Endothelial cell of umbilical vein (primary cell): ENCODE data around the gene ZNF341. TPM values are rescaled to one million over a fixed set of nuclear protein-coding genes. Genes with fewer than 3 reads are reported as not detected.

ENCODE experiments used
- BruUV-seq: library from RNA; stranded (reverse); fragments of 400-500 nt; replicated peaks from 2 replicates; lab custom pipeline; 2021; lab: Mats Ljungman, UMichigan
- CTCF ChIA-PET: fragments of 300-600, 350-600 bp; sonication (Branson Sonifier 250); formaldehyde crosslinking; loops from one replicate; lab custom pipeline; 2021; ENCODE audit warnings: antibody characterized with exemption, inconsistent platforms; lab: Charles Lee
- POLR2A ChIA-PET: fragments of 300-600, 350-600 bp; sonication (Branson Sonifier 250); formaldehyde crosslinking; loops from one replicate; lab custom pipeline; 2021; ENCODE audit warnings: antibody characterized with exemption, inconsistent platforms; lab: Charles Lee
- DNase-seq: peaks from one replicate; pipeline ENCODE4 v3.0.0-alpha.2; 2011; ENCODE audit warnings: low read depth, low spot score
- FAIRE-seq: peaks from 2 replicates; lab custom pipeline; 2011; peaks lifted over from hg19 to GRCh38; lab: Jason Lieb, UNC
- H2AFZ ChIP-seq: 2 replicates; pipeline ENCODE4 v1.6.0; 2012; ENCODE audit warnings: low read depth, low read length, control low read depth, inconsistent platforms
- H3K27ac ChIP-seq: 2 replicates; pipeline ENCODE4 v1.5.1; 2011; ENCODE audit warnings: low read depth, mild to moderate bottlenecking, control low read depth, low read length, moderate library complexity; ENCODE audit not compliant: insufficient read depth
- H3K27me3 ChIP-seq, 2 experiments: 2 replicates each; pipeline versions ENCODE4 v1.6.0 to v1.6.1; 2011; ENCODE audit warnings: low read length in 2 of 2, mixed read lengths in 1 of 2; ENCODE audit not compliant: control insufficient read depth in 2 of 2, insufficient read depth in 2 of 2
- H3K36me3 ChIP-seq, 2 experiments: 2 replicates in 1 of 2; 3 replicates in 1 of 2; pipeline ENCODE4 v1.5.1; 2011; ENCODE audit warnings: low read length in 2 of 2, mild to moderate bottlenecking in 1 of 2, moderate library complexity in 1 of 2; ENCODE audit not compliant: control insufficient read depth in 2 of 2, insufficient read depth in 2 of 2; ENCODE audit errors: extremely low read depth in 1 of 2
- H3K4me1 ChIP-seq: 3 replicates; pipeline ENCODE4 v1.5.1; 2011; ENCODE audit warnings: mild to moderate bottlenecking, low read length; ENCODE audit not compliant: control insufficient read depth, insufficient read depth; ENCODE audit errors: extremely low read depth
- H3K4me2 ChIP-seq: 2 replicates; pipeline ENCODE4 v1.6.1; 2011; ENCODE audit warnings: low read length, control low read depth, mixed read lengths; ENCODE audit not compliant: insufficient read depth
- H3K4me3 ChIP-seq, 3 experiments: fragments of 200-600 bp in 1 of 3; sonication (generic), shearing (Covaris generic) in 1 of 3; replicated peaks in 1 of 3; 2 replicates each; pipeline ENCODE4 v1.5.1; 2011 to 2016; ENCODE audit warnings: control low read depth in 3 of 3, low read length in 3 of 3, mild to moderate bottlenecking in 2 of 3, inconsistent platforms in 1 of 3, low read depth in 1 of 3, moderate library complexity in 1 of 3; ENCODE audit not compliant: insufficient read depth in 1 of 3
- H3K79me2 ChIP-seq: 2 replicates; pipeline ENCODE4 v1.6.0; 2012; ENCODE audit warnings: low read length, inconsistent platforms; ENCODE audit not compliant: control insufficient read depth, insufficient read depth
- H3K9ac ChIP-seq: replicated peaks from 2 replicates; pipeline ENCODE3; 2011; ENCODE audit warnings: low read length, control low read depth; ENCODE audit not compliant: insufficient read depth; ENCODE audit errors: extremely low read depth
- H3K9me1 ChIP-seq: replicated peaks from 3 replicates; pipeline ENCODE4 v1.6.0; 2011; ENCODE audit warnings: mild to moderate bottlenecking, low read length; ENCODE audit not compliant: control insufficient read depth, insufficient read depth; ENCODE audit errors: extremely low read depth
- H3K9me3 ChIP-seq: replicated peaks from 2 replicates; pipeline ENCODE4 v1.5.1; 2012; ENCODE audit warnings: low read length, inconsistent platforms; ENCODE audit not compliant: control insufficient read depth, insufficient read depth
- H4K20me1 ChIP-seq: replicated peaks from 2 replicates; pipeline ENCODE3; 2011; ENCODE audit warnings: mild to moderate bottlenecking, low read length; ENCODE audit not compliant: control insufficient read depth, insufficient read depth; ENCODE audit errors: extremely low read depth
- CTCF ChIP-seq, 2 donors: IDR thresholded peaks; 1 replicate in 1 of 2; 2 replicates in 1 of 2; pipeline ENCODE4 v1.5.1; 2011; ENCODE audit warnings: low read length in 2 of 2, mild to moderate bottlenecking in 2 of 2, moderate library complexity in 2 of 2, control low read depth in 1 of 2, inconsistent platforms in 1 of 2, low read depth in 1 of 2; ENCODE audit not compliant: insufficient read depth in 1 of 2; ENCODE audit errors: extremely low read depth in 1 of 2
- EZH2 ChIP-seq: IDR thresholded peaks from 2 replicates; pipeline ENCODE4 v1.6.1; 2012; ENCODE audit warnings: borderline replicate concordance, low read depth, mild to moderate bottlenecking, moderate library complexity, low read length, inconsistent platforms; ENCODE audit not compliant: severe bottlenecking
- FOS ChIP-seq: IDR thresholded peaks from 2 replicates; pipeline ENCODE4 v1.6.1; 2011; ENCODE audit warnings: mild to moderate bottlenecking, low read length, moderate library complexity, borderline replicate concordance; ENCODE audit not compliant: insufficient read depth
- GATA2 ChIP-seq: IDR thresholded peaks from 2 replicates; pipeline ENCODE4 v1.7.0; 2011; ENCODE audit warnings: low read depth, mild to moderate bottlenecking, moderate library complexity, mixed read lengths, low read length; ENCODE audit not compliant: insufficient read length, insufficient read depth
- JUN ChIP-seq: IDR thresholded peaks from 2 replicates; pipeline ENCODE4 v1.6.1; 2011; ENCODE audit warnings: borderline replicate concordance, low read depth; ENCODE audit not compliant: insufficient read length, insufficient read depth
- MYC ChIP-seq: IDR thresholded peaks from one replicate; pipeline ENCODE4 v1.6.1; 2011; ENCODE audit warnings: mild to moderate bottlenecking, low read depth, low read length
- POLR2A ChIP-seq: IDR thresholded peaks from 2 replicates; pipeline ENCODE4 v1.6.1; 2012; ENCODE audit warnings: low read depth, mild to moderate bottlenecking, control low read depth, low read length
- POLR2AphosphoS5 ChIP-seq: IDR thresholded peaks from 2 replicates; pipeline ENCODE4 v1.6.1; 2012; ENCODE audit warnings: low read depth, mild to moderate bottlenecking, control low read depth, low read length, moderate library complexity; ENCODE audit not compliant: insufficient read depth
- dilution Hi-C: fragments of 300-500 bp; cut with MboI; formaldehyde crosslinking; loops from one replicate; pipeline ENCODE4 v1.15.0; 2019; ENCODE audit warnings: low sequenced_read_pairs; ENCODE audit not compliant: extremely low pct_ligation_motif_present
- intact Hi-C: fragments of 100-400 bp; cut with micrococcal nuclease; formaldehyde crosslinking; loops from one replicate; pipeline ENCODE4 v1.10.0; 2022
- polyA plus RNA-seq, 4 experiments: library from polyadenylated mRNA; depleted of rRNA in 3 of 4; stranded (reverse) in 3 of 4; unstranded in 1 of 4; fragments of >200 nt; gene quantifications; 2 replicates each; pipeline versions ENCODE4 v1.2.1 to v1.2.3, GENCODE V29; 2011 to 2012; ENCODE audit warnings: missing spikeins in 1 of 4
- total RNA-seq: library from RNA; stranded (reverse); gene quantifications from 2 replicates; pipeline ENCODE4 v1.2.3, GENCODE V29; 2021
- TF ChIP-seq, protein P1 (sequence below): IDR thresholded peaks from 2 replicates; pipeline ENCODE4 v1.6.1; 2011; ENCODE audit not compliant: insufficient read depth, insufficient read length

Gene ZNF341
- total and polyA plus RNA-seq, 2 donors (not counting 3 experiments of a cell fraction or from before 2014, with no cell fraction given) = 4.9 TPM

DNA sequence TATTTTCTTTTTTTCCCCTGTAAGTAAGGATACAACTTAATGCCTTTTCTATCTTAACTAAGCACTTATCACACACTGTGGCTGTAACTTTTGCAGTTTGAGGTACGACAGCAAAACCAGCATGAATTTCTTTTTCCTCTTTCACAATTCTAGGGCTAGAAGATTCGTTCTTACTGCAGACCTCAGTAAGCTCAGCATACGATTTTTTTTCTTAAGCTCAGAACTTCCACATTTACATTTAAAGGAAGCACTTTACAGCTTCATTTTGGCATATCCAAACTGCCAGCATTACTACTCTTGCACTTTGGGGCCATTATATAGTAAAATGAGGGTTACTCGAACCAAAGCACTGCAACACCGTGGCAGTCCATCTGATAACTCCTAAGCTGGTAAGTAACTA lies 78.5 kb downstream of the ZNF341 start:
- ChIA-PET CTCF (interaction anchor here (1.2 kb wide), 2 partner anchors 12 to 16 kb away, joined by 4 to 6 read pairs; no protein-coding TSS in a partner anchor), POLR2A (no interaction called here)
- Histone ChIP-seq H3K9me1 (peaks cover 2% of the 10 kb centered on the region), H3K9ac (no peak overlapping the region), H4K20me1 (peaks cover 8% of the 10 kb centered on the region), H3K27me3 (no peaks in the 10 kb centered on the region), H3K36me3 (no peaks in the 10 kb centered on the region), H2AFZ (no peak overlapping the region), H3K4me2 (no peak overlapping the region), H3K9me3 (no peaks in the 10 kb centered on the region), H3K27ac (no peak overlapping the region), H3K4me1 (peaks cover 23% of the 10 kb centered on the region), H3K4me3 (no peak overlapping the region), H3K79me2 (peaks cover 36% of the 10 kb centered on the region)
- no peak for DNase-seq
- BruUV-seq = no TSS peak
- dilution Hi-C loops = no loop called here
- FAIRE-seq = no peak
- intact Hi-C loops = no loop called here
- TF ChIP-seq CTCF (IDR thresholded peaks at IDR 0.05; ENCODE audit: extremely low read depth in 1 of 2, insufficient read depth in 1 of 2, low read depth in 1 of 2, low read length in 2 of 2) (no peak), POLR2A (no peak), MYC (no peak)

DNA sequence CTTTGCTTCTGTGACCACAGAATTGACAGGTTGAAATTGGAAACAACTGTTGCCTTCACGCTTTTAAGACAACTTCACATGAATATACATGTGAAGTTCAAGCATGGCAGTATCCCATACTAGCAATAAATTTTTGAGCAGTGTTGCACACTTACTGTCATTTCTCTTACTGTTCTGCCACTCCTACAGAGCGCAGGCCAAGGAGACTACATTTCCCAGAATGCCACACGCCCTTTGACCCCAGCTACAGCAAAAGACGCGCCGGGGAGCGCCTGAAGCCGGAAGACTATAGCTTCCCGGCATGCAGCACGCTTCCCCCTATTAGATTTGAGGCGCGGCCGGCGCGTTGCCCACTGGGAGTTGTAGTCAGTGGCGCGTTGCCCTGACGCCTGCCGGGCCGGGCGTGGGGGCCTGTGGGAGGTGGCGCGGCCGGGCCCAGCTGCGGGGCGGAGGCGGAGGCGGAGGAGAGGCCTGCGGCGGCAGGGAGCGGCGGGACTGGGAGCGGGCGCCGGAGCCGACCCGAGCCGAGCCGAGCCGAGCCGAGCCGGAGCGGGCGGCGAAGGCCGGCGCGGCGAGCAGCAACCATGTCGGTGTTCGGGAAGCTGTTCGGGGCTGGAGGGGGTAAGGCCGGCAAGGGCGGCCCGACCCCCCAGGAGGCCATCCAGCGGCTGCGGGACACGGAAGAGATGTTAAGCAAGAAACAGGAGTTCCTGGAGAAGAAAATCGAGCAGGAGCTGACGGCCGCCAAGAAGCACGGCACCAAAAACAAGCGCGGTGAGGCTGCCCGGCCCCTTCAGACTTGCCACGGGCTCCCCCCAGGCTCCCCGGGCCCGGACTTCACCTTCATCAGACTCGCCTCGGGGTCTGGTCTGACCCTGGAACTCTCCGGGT lies 79.3 kb downstream of the ZNF341 start, which contains the start of gene CHMP4B:
Gene CHMP4B (plus strand): TSS at position 464 of the 891 bp plus-strand sequence. CDS start 121 bp downstream, at position 585.
- Histone ChIP-seq H3K4me3 (peak within 1 kb of the TSS; percentile 60 to 86 (median 83)), H3K9ac (peak within 1 kb of the TSS; percentile 98), H3K4me2 (peak within 1 kb of the TSS; percentile 91), H3K27ac (peak within 1 kb of the TSS; percentile 96), H3K9me3 (no peaks in the 10 kb centered on the region), H3K27me3 (no peaks in the 10 kb centered on the region), H3K9me1 (peaks cover 2% of the 10 kb centered on the region), H3K36me3 (peaks cover 0 to 3% of the 10 kb centered on the region in 2 experiments), H3K4me1 (peaks cover 23% of the 10 kb centered on the region), H4K20me1 (peaks cover 9% of the 10 kb centered on the region), H2AFZ (no peak within 1 kb of the TSS), H3K79me2 (peaks cover 45% of the 10 kb centered on the region)
- DNase-seq (peak; percentile 98), FAIRE-seq (peak; percentile 99)
- dilution Hi-C loops (no loop called here), intact Hi-C loops (loop anchor here (1.0 kb wide), 5 partner anchors 18 to 300 kb away; partner anchors contain the start of genes E2F1 and RALY)
- POLR2A ChIA-PET = interaction anchor here (0.5 to 1.2 kb wide), 5 partner anchors 79 to 815 kb away, joined by 3 to 7 read pairs (median 3); partner anchors contain the start of genes EIF2S2 and RALY
- CTCF ChIA-PET = interaction anchor here (0.6 to 4.0 kb wide), 9 partner anchors 16 to 257 kb away, joined by 3 to 14 read pairs (median 4); partner anchors contain the start of gene ZNF341
- BruUV-seq = no TSS peak
- TF ChIP-seq GATA2 (no peak), EZH2 (no peak), FOS (no peak), CTCF (IDR thresholded peaks at IDR 0.05; ENCODE audit: extremely low read depth in 1 of 2, insufficient read depth in 1 of 2, low read depth in 1 of 2, low read length in 2 of 2) (no peak), POLR2AphosphoS5 (peak; percentile 74), POLR2A (peak; percentile 69), MYC (no peak), JUN (no peak)
- TF ChIP-seq, protein P1, sequence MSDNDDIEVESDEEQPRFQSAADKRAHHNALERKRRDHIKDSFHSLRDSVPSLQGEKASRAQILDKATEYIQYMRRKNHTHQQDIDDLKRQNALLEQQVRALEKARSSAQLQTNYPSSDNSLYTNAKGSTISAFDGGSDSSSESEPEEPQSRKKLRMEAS = peak; percentile 22
